ENCODE results near the gene KBTBD13.
"Not testable (repeated sequence)": the region's sequence is repeated elsewhere in the genome, so short reads cannot be mapped to it uniquely, and the experiment has no call there.

KBTBD13 gene

DNA sequence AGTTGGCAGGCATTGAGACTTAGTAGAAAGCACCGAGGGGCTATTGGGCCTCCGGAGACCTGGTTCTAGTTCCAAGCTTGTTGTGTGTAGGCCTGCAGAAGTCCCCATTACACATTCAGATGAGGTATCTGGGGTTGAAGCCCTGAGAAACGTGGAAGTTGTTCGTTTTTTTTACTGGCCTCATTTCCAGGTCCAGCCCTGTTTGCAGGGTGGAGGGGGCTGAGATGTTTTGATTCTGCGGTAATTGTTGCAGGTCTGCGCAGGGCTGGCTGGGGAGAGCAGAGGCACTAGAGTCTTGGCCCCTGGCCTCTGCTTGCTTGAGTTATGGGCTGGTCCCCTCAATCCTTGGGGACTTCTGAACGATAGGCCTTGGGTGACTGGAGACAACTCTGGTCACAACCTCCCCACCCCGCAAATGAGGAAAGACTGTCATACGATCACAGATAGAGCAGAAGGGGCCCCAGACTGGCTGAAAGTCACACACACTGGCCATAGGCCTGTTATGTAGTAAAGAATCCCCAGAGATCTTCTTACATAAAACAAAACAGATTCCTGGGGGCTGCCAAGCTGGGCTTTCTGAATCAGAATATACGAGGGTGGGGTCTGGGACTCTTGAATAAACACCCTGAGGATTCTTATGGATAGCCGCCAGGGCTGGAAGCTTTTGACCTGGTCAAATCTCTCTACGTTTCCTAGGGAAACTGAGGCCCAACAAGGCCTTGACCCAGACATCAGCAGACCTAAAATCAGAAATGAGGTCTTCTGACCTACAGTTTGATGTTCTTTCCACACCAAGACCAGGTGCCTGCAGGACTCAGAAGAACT lies 15.6 kb downstream of the KBTBD13 start:
- no peak for DNase-seq

DNA sequence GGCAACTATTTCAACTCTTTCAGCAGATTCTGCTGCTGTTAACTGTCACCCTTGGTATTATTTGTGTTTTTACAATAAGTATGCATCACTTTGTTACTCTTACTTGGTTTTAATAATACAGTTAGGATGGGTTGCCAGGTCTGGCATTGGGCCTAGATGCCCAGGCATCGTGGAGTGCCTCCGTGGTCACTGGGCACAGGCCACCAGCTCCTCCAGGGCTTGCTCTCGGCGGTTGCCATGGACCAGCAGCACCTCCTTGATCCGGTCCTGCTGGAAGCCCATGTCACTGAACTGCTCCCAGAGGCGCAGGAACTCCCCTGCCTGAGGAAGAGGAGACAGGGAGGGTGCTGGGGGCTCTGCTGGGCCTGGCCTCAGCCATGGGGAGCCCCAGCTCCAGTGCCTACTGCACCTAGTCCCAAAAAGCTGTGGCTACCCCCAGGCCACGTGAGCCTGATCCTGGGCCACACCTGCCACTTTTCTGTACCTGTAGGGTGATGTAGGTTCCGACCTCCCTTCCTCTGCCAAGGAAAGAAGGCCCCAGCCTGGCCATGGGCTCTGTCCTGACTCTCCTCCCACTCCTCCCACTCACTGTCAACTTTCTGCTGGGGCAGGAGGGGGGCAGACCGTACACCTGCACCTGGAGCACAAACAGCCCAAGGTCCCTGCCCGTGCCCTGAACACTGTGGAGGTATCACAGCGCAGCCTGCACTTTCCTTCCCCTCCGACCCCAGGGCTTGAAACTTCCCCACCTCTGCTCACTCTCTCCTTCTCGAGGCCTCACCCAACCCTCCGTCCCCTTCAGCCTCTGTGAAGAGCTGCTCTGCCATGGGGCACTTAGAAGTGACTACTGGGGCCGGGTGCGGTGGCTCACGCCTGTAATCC lies 16.6 kb downstream of the KBTBD13 start:
- DNase-seq, result no peak

DNA sequence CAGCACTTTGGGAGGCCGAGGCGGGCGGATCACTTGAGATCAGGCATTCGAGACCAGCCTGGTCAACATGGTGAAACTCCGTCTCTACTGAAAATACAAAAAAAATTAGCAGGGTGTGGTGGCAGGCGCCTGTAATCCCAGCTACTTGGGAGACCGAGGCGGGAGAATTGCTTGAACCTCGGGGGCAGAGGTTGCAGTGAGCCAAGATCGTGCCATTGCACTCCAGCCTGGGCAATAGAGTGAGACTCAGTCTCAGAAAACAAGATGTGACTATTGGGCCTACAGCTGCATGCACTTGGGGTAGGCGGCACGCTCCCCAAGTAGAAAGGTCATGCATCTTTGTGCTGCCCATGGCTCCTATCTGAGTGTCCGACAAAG lies 17.2 kb downstream of the KBTBD13 start:
- not testable (repeated sequence) for DNase-seq

DNA sequence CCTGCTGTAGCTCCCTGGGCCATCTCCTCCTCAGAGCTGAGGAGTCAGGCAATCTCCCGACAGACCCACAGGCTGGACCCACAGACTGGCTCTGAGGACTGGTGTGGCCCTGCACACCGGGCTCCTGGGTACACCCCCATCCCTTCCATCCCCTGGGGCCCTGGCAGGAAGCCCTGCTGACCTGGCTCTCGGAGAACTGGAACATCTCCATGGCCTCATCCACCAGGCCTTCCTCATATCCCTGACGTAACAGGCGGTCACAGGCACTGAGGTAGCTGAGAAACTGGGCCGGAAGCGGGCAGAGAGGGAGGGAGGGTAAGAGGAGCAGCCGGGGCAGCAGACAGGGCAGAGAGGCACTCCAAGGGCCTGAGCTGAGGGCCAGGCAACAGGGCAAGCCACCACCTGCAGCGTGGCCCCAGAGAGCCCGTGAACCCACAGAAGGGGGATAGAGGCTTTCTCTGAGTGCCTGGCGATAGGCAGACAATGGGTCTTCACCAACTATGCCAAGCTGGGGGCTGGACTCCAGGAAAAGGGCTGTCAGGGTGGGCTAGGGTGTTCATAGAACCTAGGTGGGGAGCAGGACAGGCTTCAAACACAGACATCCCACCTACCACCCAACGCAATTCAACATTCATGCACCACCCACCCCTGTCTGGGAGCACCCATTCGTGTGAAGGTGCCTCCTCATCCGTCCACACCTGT lies 17.9 kb downstream of the KBTBD13 start:
- DNase-seq, result no peak

DNA sequence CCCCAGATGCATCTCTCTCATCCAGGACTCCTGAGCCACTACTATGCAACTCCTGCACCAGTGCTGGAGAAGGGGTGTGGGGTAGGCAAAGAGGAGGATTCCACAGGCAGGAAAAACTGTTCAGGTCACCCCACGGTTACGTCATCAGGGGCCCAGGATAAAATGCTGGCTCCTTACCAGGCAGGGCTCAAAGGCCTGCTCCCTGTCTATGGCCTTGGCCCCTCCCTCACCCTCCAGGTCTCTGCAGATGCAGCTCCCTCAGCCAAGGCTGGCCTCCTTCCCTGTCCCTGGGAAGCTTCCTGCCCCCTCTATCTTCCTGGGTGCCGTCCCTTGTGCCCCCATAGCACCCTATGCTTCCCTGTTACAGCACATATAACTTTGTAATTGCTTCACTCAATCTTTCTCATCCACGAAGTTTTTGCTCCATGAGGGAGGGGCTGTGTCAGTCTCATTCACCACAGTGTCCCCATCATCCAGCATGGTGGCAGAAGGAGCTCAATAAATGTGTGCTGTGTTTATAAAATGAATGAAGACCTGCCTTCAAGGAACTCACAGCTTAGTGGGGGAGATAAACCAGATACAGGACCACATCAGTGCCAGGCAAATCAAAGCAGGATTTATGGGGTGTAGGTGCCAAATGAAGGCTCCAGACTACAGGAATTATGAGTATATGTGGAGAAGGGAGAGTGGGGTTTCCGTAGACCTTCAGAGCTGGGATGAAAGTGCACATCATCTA lies 18.6 kb downstream of the KBTBD13 start:
- no peak for DNase-seq

DNA sequence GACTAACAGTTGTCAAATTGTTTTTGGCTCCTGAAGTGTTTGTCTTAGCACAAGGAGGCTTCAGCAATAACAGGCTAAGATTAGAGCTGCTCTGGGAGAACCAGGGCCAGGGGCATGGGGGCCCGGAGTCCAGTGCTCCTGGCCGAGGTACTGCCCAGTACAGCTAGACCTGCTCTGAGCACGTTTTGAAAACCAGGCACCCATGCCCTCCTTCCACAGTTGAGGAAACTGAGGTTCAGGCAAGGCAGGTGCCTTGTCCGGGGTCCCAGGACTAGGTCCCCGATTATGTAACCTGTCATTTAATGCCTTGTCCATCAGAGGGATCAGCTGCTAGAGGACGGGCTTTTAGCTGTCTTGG lies 19.2 kb downstream of the KBTBD13 start:
- DNase-seq, result no peak

DNA sequence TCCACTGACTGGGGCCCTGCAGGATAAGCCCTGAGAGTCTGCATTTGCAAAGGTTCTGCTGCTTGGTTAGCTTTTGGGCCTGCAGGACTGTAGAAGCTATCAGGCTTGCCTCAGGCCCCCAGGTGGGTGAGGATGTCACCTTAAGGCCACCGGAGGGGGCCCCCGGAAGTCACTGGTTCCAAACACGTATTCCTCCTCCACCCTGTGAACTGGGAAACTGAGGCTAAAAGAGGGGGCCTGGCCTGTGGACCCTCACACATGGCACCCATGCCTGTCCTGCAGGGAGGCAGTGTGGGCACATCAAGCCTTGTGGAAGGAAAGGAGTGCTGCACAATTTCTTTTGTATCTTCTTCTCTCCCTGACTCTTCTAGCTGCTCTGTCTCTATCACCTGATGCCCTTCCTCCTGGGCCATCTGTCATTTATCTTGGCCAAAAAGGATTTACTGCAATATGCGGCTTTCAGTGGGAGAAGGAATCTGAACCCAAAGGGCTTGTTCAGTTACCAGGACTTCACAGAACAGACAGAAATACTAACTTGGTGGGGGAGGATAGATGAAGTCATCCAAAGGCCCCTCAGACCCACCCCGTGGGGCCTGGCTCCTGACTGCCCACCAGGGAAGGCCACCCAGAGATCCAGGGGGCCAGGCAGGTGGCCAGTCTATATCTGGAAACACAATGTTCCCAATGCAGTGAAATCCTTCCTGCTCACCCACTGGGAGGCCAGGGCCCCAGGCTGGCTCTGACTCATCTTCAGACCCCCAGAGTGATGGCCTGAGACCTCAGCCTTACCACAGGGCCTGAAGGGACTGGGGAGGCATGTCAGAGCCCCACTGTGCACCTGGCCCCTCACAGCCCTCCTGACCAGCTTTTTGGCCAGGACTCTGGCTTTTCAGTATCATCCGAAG lies 20.2 kb downstream of the KBTBD13 start:
- DNase-seq, result no peak

DNA sequence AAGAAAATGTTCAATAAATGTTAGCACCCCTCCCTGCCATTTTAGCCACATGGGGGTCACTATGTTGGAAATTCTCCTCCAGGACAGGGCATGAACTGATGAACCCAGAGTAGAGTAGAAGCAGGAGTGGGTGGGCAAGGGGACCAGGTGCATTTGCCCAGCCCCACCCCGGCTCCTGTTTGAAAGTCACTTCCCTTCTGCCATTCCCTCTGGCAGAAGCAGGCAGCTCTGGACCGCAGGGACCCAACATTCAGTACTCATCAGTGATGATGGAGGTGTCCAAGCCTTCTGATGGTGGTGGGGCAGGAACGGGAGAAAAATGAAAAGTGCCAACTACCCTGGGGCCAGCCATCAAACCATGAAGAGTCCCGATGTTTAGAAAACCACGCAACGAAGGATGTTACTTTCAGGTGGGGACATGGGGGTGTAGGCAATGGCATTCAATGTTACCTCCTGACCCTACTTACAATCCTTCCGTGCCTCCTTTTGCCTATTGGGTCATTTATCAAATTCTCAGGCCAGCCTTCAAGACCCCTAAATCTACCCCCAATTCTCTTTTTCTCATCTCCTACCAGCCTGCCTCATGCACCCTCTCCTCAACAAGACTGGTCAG lies 21.2 kb downstream of the KBTBD13 start:
- DNase-seq, result no peak

DNA sequence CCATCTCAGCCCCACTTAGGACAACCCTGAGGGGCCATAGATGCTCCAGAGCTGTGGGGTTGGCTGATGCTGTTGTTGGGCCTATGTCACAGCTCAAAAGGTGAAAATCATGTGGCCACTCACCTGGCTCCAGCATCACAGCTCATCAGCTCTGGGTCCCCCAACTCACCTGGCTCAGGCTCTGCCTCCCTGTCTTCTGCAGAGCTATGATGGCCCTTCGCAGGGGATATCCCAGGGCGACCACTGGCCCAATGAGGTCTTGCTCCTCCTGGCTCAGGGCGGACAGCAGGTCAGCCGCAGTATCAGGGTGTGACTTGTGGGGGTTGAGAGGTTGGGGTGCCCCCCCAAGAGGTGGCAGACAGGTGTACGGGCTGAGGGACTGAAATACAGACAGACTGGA lies 22.8 kb downstream of the KBTBD13 start:
- DNase-seq, result no peak

DNA sequence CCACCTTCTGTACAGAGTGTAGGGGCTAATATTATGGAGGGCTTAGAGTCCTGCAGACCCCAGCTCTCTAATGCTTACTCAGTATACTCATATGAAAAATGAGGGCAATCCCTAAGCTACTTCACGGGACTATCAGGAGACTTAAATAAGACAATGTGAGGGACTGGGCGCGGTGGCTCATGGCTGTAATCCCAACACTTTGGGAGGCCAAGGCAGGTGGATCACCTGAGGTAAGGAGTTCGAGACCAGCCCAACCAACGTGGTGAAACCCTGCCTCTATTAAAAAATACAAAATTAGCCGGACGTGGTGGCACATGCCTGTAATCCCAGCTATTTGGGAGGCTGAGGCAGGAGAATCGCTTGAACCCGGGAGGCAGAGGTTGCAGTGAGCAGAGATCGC lies 23.3 kb downstream of the KBTBD13 start:
- DNase-seq, result not testable (repeated sequence)

DNA sequence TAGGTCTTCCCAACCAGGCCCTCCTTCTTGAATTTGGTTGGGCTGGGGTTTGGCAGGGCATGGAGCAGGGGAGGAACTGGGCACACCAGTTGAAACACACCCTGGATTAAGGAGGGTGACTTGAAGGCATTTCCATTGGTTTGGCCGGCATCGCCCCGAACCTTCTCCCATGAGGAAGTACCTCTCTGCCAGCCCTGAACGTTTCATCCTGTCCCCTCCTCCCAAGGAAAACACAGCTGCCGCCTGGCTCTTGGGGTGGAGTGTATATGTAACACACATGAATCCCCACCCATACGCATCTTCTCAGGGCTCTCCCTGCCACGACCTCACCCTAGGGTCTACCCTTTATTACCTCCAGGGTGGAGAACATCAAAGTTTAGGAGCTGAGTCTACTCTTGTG lies 23.9 kb downstream of the KBTBD13 start:
- DNase-seq, result no peak

DNA sequence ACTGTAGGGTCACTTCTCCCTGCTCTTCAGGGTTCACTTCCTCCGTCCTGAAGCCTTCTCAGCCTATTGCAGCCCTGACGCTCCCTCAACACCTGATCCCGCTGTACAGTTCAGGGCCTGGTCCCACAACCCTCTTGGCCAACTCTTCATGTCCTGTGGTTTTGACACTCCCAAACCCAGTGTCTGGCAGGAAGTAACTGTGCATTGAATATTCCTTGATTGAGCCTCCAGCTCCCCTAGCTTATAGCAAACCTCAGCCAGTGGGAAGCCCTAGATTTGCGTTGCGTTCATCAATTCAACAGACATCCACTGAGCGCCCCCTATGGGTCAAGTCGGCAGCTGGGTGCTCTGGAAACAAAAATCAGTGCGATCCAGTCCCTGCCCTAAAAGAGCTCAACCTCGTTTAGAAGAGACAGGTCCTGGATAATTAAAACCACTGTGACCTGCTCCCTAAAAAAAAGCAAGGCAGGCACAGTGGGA lies 24.9 kb downstream of the KBTBD13 start:
- no peak for DNase-seq

DNA sequence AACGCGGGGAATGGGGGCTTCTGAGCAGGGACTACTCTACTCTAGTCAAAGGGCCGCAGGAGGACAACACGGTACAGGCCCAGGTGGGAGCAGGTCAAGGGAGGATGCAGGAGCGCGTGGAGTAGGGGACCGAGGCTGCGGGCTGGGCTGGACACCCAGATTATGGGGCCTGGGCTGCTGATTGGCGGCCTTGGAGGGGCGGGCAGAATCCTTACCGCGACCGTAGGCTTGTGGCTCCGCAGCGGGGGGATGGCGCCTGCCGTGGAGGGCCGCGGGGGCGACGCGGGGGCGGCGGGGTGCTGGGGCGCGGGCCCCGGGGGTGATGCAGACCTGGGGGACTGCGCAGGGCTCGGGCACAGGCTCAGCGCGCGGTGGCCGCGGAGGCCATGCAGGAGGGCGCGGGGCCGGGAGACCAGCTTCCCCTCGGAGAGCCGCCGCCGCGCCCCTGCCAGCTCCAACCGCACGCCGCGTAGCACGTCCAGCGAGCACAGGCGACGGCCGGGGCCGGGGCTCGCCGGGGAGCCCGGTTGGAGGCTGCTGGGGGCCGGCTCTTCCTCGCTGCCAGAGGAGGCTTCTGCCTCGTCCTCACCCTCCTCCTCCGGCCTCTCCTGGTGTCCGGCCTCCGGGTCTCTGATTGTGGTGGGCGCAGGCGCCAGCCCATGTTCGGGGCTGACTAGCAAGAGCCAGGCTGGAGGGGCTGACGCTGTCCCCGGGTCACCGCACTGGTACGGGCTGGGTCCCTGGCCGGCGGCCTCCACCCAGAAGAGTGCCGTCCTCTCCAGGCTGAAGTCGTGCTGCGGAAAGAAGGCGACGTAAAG lies 25.6 kb downstream of the KBTBD13 start:
- no peak for DNase-seq

DNA sequence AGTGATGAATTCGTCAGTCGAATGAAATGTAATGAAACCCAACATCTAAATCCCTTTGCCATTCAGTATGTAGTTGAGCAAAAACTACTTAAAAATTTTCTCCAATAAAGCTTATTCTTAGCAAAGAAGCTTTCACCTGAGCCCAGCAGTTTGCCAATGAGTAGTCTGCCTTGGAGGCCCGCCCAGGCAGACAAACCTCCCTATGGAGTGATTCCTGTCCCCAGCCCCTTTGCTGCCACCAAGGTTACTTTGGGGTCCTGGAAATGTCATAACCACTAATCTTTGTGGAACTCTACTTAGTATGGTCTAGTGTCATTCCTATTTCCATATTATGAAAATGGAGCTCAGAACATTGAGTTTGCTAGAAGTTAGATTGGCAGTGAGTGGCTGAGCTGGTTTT lies 26.4 kb downstream of the KBTBD13 start:
- no peak for DNase-seq

DNA sequence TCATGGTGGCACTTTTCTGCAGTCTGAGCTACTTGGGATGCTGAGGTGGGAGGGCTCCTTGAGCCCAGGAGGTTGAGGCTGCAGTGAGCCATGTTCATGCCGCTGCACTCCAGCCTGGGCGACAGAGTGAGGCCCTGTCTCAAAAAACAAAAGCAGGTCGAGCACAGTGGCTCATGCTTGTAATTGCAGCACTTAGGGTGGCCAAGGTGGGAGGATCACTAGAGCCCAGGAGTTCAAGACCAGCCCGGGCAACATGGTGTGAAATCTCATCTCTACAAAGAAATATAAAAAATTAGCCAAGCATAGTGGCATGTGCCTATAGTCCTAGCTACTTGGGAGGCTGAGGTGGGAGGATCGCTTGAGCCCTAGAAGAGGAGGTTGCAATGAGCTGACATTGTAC lies 28.5 kb downstream of the KBTBD13 start:
- no peak for DNase-seq

DNA sequence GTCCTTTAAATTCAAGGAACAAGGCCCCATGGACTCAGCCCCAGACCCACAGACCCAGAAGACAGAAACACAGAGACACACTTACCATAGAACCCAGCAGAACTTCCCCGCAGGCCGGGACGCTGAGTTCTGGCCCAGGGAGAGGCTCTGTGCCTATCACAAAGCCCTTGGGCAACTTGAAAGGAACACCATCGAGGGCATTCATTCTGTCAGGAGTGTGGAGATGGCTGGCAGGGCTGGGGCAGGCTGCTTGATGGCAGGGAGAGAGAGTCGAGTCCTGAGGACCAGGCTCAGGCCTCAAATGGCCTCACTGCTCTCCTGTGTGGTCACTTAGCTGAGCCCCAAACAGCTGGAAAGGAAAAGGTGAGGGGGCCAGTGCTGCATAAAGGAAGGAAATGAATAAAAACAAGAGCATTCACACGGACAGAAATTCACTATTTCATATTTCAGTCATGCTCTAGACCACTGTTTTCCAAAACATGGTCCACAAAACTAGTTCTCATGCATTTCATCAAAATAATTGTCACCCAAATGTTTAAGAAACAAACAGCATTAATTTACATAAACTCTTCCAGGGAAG lies 29.6 kb downstream of the KBTBD13 start:
- DNase-seq, result no peak

DNA sequence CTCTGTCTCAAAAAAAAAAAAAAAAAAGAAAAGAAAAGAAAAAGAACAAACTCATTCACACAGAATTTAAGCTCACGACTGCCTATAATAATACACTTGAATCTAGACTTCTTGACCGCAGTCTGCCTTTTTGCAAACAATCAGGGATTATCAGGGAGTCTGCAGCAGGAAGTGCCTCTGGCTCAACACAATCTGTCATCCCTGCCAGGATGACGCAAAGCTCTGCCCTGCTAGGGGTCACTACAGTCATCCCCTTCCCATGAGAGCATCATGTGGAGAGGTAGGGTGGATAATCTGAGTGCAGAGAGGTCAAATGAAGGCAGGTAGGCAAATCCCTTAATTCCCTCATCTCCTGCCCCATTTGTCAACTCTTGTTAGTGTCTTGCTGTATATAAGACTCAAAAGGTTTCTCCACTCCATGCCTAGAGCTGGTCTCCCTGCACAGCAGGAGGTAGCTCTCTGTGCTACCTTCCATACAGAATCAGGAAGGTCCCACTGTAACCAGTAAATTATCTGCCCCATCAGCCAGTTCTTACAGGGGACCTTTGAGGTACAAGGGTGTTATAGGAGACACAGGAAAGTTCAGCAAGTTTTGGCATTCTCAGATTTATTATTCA lies 34.2 kb downstream of the KBTBD13 start:
- DNase-seq, result no peak

DNA sequence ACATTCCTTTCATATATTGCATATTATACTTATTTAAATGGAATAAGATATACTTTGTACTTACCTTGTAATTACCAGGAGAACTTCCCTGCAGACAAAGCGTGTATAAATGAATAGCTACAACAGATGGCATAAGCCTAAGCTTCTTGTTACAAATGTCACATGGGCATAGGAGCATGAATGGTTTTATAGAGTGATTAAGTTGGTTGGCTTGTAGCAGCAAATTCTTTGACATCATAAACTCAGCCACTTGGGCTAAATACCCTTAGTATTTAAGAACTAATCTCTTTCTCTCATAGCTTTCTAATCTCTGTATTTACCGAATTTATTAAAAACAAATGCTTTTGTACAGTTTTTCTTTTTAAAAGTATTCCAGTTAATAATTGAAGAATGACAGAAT lies 38.5 kb downstream of the KBTBD13 start, which contains the start of gene UBAP1L:
Gene UBAP1L, minus strand, starts transcription at position 115 of the 400 bp plus-strand sequence. CDS start 8,985 bp downstream, outside the sequence.
- DNase-seq, result no peak

DNA sequence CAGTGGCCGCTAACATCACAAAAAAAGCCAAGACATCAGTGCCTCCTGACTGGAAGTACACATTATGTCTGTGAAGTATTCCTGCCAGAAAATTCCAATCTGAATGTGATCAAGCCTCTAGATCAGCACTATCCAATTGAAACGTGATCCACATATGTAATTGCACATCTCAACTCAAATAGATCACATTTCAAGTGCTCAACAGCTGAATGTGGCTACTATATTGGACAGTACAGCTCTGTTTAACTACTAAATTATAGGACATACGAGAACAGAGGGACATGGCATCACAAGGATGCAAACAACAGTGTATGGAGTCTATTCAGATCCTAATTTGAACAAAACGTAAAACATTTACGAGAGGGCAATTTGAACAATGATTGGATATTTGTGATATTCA lies 39.0 kb downstream of the KBTBD13 start:
- DNase-seq, result no peak

All from SHP77 treated with DMSO at 0.1 percent for 48 hours (cell line).